ENCODE data around the gene AIP.

DNA sequence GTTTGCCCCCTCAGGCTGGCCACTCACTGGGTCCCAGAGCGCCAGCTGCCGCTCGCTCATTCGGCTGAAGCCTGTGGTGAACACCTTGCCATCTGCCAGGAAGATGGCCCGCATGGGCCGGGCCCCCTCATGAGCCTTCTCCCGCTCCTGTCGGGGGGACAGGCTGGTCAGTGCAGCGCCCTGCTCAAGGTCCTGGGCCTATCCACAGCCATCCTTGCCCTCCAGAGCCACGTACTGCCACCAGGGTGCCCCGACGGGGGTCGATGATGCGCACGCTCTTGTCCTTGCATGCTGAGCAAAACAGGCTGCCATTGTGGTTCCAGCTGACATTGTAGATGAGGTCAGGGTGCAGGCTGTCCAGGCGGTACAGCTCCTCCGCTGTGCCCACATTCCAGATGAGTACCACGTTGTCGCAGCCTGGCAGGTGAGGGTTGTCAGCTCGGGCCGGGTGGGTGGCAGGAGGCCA is 41.7 kb upstream of the AIP start:
- TF ChIP-seq, protein P1, sequence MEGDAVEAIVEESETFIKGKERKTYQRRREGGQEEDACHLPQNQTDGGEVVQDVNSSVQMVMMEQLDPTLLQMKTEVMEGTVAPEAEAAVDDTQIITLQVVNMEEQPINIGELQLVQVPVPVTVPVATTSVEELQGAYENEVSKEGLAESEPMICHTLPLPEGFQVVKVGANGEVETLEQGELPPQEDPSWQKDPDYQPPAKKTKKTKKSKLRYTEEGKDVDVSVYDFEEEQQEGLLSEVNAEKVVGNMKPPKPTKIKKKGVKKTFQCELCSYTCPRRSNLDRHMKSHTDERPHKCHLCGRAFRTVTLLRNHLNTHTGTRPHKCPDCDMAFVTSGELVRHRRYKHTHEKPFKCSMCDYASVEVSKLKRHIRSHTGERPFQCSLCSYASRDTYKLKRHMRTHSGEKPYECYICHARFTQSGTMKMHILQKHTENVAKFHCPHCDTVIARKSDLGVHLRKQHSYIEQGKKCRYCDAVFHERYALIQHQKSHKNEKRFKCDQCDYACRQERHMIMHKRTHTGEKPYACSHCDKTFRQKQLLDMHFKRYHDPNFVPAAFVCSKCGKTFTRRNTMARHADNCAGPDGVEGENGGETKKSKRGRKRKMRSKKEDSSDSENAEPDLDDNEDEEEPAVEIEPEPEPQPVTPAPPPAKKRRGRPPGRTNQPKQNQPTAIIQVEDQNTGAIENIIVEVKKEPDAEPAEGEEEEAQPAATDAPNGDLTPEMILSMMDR (IDR thresholded peaks at IDR 0.05) = no peak
- TF ChIP-seq POLR2A (IDR thresholded peaks at IDR 0.05) (no peak), EP300 (IDR thresholded peaks at IDR 0.05) (no peak)
